Neural crest cell (in vitro differentiated cells): ENCODE data around the gene CYBRD1. TPM values are rescaled to one million over a fixed set of nuclear protein-coding genes. Genes with fewer than 3 reads are reported as not detected.

Source experiments
- DNase-seq: peaks from one replicate; pipeline ENCODE4 v3.0.0; 2021; ENCODE audit warnings: low read depth, mixed read lengths, low spot score
- H3K27ac Mint-ChIP-seq: one replicate; pipeline ENCODE4 v1.8.0; 2021; ENCODE audit warnings: mild to moderate bottlenecking, mixed read lengths; ENCODE audit not compliant: unreplicated experiment
- H3K27me3 Mint-ChIP-seq: 2 replicates; pipeline ENCODE4 v1.8.0; 2021; ENCODE audit warnings: low read depth, mild to moderate bottlenecking, mixed read lengths
- H3K36me3 Mint-ChIP-seq: 2 replicates; pipeline ENCODE4 v1.8.0; 2021; ENCODE audit warnings: low read depth, mild to moderate bottlenecking, mixed read lengths
- H3K4me1 Mint-ChIP-seq: 2 replicates; pipeline ENCODE4 v1.8.0; 2021; ENCODE audit warnings: mixed read lengths
- H3K4me3 Mint-ChIP-seq: one replicate; pipeline ENCODE4 v1.8.0; 2021; ENCODE audit warnings: mild to moderate bottlenecking, mixed read lengths
- H3K9me3 Mint-ChIP-seq: 2 replicates; pipeline ENCODE4 v1.8.0; 2021; ENCODE audit warnings: mixed read lengths
- CTCF ChIP-seq: fragments of 200-600 bp; sonication (generic); conservative IDR thresholded peaks from 2 replicates; pipeline ENCODE4 v1.5.0; 2021; ENCODE audit warnings: antibody characterized with exemption, mild to moderate bottlenecking
- total RNA-seq: library from RNA; stranded (reverse); gene quantifications from 2 replicates; pipeline ENCODE4 v1.2.1, GENCODE V29; 2021

Gene CYBRD1
- total RNA-seq, 1 donor from 2014 or later, result 11.8 TPM

GRCh38 chr2:171578127-171578803 is 56.0 kb downstream of the CYBRD1 start:
- no peak for TF ChIP-seq CTCF
- Mint-ChIP-seq H3K36me3 (no peaks in the 10 kb centered on the region), H3K4me1 (peaks cover 6% of the 10 kb centered on the region), H3K4me3 (no peak overlapping the region), H3K27me3 (peaks cover 3% of the 10 kb centered on the region), H3K27ac (no peak overlapping the region), H3K9me3 (peaks cover 3% of the 10 kb centered on the region)
- DNase-seq, result no peak

DNA sequence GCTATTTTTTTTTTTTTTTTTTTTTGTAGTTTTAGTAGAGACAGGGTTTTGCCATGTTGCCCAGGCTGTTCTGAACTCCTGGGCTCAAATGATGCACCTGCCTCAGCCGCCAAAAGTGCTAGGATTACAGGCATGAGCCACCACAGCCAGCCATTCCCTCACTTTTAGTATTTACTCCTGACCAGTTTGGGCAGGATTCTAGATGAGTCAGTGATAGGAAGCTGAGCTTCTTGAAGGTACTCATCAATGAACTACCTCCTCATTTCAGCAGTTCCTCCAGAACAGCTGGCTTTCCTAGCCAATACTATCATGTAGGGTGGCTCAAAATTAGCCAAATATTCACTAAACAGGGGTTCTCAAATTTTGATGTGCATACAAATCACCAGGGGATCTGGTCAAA is 57.2 kb downstream of the CYBRD1 start:
- H3K4me3 Mint-ChIP-seq, result no peak overlapping the region
- H3K9me3 Mint-ChIP-seq, result no peaks in the 10 kb centered on the region
- H3K27me3 Mint-ChIP-seq, result no peaks in the 10 kb centered on the region
- H3K36me3 Mint-ChIP-seq, result no peaks in the 10 kb centered on the region
- H3K4me1 Mint-ChIP-seq, result peaks cover under 1% of the 10 kb centered on the region
- DNase-seq, result no peak
- no peak overlapping the region for H3K27ac Mint-ChIP-seq
- no peak for TF ChIP-seq CTCF

DNA sequence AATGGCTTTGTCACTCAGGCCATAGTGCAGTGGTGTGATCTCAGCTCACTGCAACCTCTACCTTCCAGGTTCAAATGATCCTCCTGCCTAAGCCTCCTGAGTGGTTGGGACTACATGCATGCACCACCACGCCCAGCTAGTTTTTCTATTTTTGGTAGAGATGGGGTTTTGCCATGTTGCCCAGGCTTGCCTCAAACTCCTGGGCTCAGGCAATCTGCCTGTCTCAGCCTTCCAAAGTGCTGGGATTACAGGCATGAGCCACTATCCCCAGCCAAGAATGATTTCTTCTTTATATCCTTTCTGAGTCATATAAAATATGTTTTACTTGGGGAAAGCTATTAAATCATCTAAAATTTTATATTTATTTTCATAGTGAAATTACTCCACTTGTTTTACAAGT is 61.3 kb downstream of the CYBRD1 start:
- Mint-ChIP-seq H3K4me1 (no peaks in the 10 kb centered on the region), H3K27me3 (no peaks in the 10 kb centered on the region), H3K4me3 (no peak overlapping the region), H3K27ac (no peak overlapping the region), H3K36me3 (no peaks in the 10 kb centered on the region), H3K9me3 (peaks cover 4% of the 10 kb centered on the region)
- DNase-seq, result no peak
- no peak for TF ChIP-seq CTCF

DNA sequence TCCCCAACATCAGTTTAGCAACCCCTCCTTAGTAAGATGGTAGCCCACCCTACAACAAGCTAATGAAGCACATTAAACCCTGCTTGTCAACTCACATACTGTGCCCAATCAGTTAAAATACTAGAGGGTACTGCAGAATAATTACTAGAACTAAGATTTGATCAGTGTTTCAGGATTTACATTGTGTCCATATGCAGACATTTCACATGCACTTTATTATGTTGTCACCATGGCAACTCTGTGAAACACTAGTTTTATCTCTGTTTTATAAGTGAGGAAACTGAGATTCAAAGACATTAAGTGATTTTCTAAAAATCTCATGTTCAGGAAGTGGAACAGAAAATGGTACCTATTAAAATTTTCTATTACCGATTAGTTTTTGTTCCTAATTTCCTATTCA is 61.7 kb downstream of the CYBRD1 start:
- no peak overlapping the region for H3K4me3 Mint-ChIP-seq
- no peaks in the 10 kb centered on the region for H3K27me3 Mint-ChIP-seq

GRCh38 chr2:171587132-171587531 is 64.9 kb downstream of the CYBRD1 start:
- DNase-seq, result no peak
- TF ChIP-seq CTCF, result no peak
- H3K27me3 Mint-ChIP-seq, result peaks cover 8% of the 10 kb centered on the region
- H3K9me3 Mint-ChIP-seq, result peaks cover 4% of the 10 kb centered on the region
- no peaks in the 10 kb centered on the region for H3K36me3 Mint-ChIP-seq
- H3K4me1 Mint-ChIP-seq, result no peaks in the 10 kb centered on the region
- no peak overlapping the region for H3K27ac Mint-ChIP-seq
- no peak overlapping the region for H3K4me3 Mint-ChIP-seq

More for the DNA sequence above, 61.7 kb downstream of the CYBRD1 start:
- Mint-ChIP-seq H3K27ac (no peak overlapping the region), H3K36me3 (no peaks in the 10 kb centered on the region), H3K9me3 (peaks cover 4% of the 10 kb centered on the region), H3K4me1 (no peaks in the 10 kb centered on the region)
- TF ChIP-seq CTCF, result no peak
- DNase-seq, result no peak
